PC-3 (cell line): Measurements from ENCODE around the gene SSTR3.

Source experiments
- CTCF ChIP-seq: fragments of 300-600 bp; sonication (generic); conservative IDR thresholded peaks from 2 replicates; pipeline ENCODE4 v1.5.1; 2017; ENCODE audit warnings: antibody characterized with exemption, low read depth, mild to moderate bottlenecking, low read length
- EZH2phosphoT487 ChIP-seq: fragments of 300-600 bp; sonication (generic); IDR thresholded peaks from 2 replicates; pipeline ENCODE4 v1.6.1; 2018; ENCODE audit warnings: mild to moderate bottlenecking, antibody characterized with exemption, low read length, borderline replicate concordance

GRCh38 chr22:37202001-37202555 is 10.2 kb downstream of the SSTR3 start:
- TF ChIP-seq CTCF (no peak), EZH2phosphoT487 (no peak)
